ENCODE results near the gene C13orf42. TPM values are rescaled to one million over a fixed set of nuclear protein-coding genes. Genes with fewer than 3 reads are reported as not detected.

Gene C13orf42
- total and polyA plus RNA-seq, 2 experiments from 2014 or later: 9.4 to 96.5 TPM

- no peak for TF ChIP-seq ZNF462 (CRISPR knock-in tag; IDR thresholded peaks at IDR 0.05)
Measured at GRCh38 chr13:51111997-51112396, 923 bp upstream of the C13orf42 start (continued).

- Mint-ChIP-seq H3K4me1 (no peaks in the 10 kb centered on the region), H3K36me3 (ENCODE audit: low read depth) (peaks cover 3% of the 10 kb centered on the region; the same call in 1 of the 3 replicates)
Measured at GRCh38 chr13:51107996-51108395, 3.1 kb downstream of the C13orf42 start.

More at GRCh38 chr13:51107996-51108395, 3.1 kb downstream of the C13orf42 start:
- H3K4me2 ChIP-seq: no peak overlapping the region
- no peaks in the 10 kb centered on the region for H4K20me1 ChIP-seq (replicated peaks; ENCODE audit: insufficient read depth)
- no peaks in the 10 kb centered on the region for H3F3A ChIP-seq (replicated peaks; ENCODE audit: low read depth)
- H3K27me3 Mint-ChIP-seq (ENCODE audit: insufficient read depth, low read depth, poor library complexity): peaks cover 2% of the 10 kb centered on the region
- H3K4me3 Mint-ChIP-seq: no peak overlapping the region
- no peaks in the 10 kb centered on the region for H3K36me3 ChIP-seq (ENCODE audit: insufficient read depth)
- no peak for DNase-seq (ENCODE audit: low spot score)
- no peak overlapping the region for H3K27ac Mint-ChIP-seq
- H3K4me3 ChIP-seq: no peak overlapping the region
- no peaks in the 10 kb centered on the region for H3K4me1 ChIP-seq (ENCODE audit: insufficient read depth)
- no peaks in the 10 kb centered on the region for H3K79me2 ChIP-seq (replicated peaks; ENCODE audit: insufficient read depth)
- TF ChIP-seq NANOG (IDR thresholded peaks at IDR 0.05; ENCODE audit: borderline replicate concordance): no peak
- TF ChIP-seq EZH2 (IDR thresholded peaks at IDR 0.05; ENCODE audit: low read depth, unreplicated experiment): no peak
- TF ChIP-seq POLR2AphosphoS5 (IDR thresholded peaks at IDR 0.05; ENCODE audit: low read depth): no peak
- no peak for TF ChIP-seq JUNB (IDR thresholded peaks at IDR 0.05; ENCODE audit: unreplicated experiment)
- TF ChIP-seq ZNF331 (CRISPR knock-in tag; IDR thresholded peaks at IDR 0.05; ENCODE audit: low read depth): no peak
- TF ChIP-seq CREB1 (CRISPR knock-in tag; IDR thresholded peaks at IDR 0.05; ENCODE audit: low read depth): no peak
- TF ChIP-seq CTCF (conservative IDR thresholded peaks at IDR 0.05; ENCODE audit: low read depth in 2 of 2): no peak
- TF ChIP-seq REST (IDR thresholded peaks at IDR 0.05; ENCODE audit: unreplicated experiment): no peak
- TF ChIP-seq ZNF114 (CRISPR knock-in tag; IDR thresholded peaks at IDR 0.05): no peak
- ATAC-seq: no peak
- no peak overlapping the region for H3K27ac ChIP-seq (ENCODE audit: low read depth)
- H3K27me3 ChIP-seq (ENCODE audit: insufficient read depth): no peaks in the 10 kb centered on the region
- no peak overlapping the region for H2AFZ ChIP-seq
- H3K9me2 ChIP-seq (ENCODE audit: insufficient read depth): no peaks in the 10 kb centered on the region
- H3K9me3 Mint-ChIP-seq: no peaks in the 10 kb centered on the region

Measured in GM23338 (cell line).